Measurements from ENCODE around the gene SLC22A15.

- no peak for TF ChIP-seq TSHZ2 (CRISPR knock-in tag; IDR thresholded peaks at IDR 0.05)
- TF ChIP-seq PATZ1 (CRISPR knock-in tag; IDR thresholded peaks at IDR 0.05; ENCODE audit: borderline replicate concordance), result no peak
- TF ChIP-seq ISL1 (CRISPR knock-in tag; IDR thresholded peaks at IDR 0.05), result no peak
- TF ChIP-seq PPARA (CRISPR knock-in tag; IDR thresholded peaks at IDR 0.05; ENCODE audit: borderline replicate concordance), result no peak
- no peak for TF ChIP-seq GLIS3 (CRISPR knock-in tag; IDR thresholded peaks at IDR 0.05)
- TF ChIP-seq ZFP3 (CRISPR knock-in tag; IDR thresholded peaks at IDR 0.05), result no peak
- no peak for TF ChIP-seq POU6F1 (CRISPR knock-in tag; IDR thresholded peaks at IDR 0.05; ENCODE audit: borderline replicate concordance, low read depth)
- TF ChIP-seq ARNTL (CRISPR knock-in tag; IDR thresholded peaks at IDR 0.05; ENCODE audit: borderline replicate concordance, low read depth), result no peak
- no peak for TF ChIP-seq RARB (CRISPR knock-in tag; IDR thresholded peaks at IDR 0.05)
- no peak for TF ChIP-seq SNAI2 (CRISPR knock-in tag; IDR thresholded peaks at IDR 0.05)
Measured at GRCh38 chr1:115952547-115952946, 23.8 kb upstream of the SLC22A15 start.
